GM19193 (cell line): Measurements from ENCODE around the gene DUS3L.

Experiments
- POLR2A ChIP-seq: IDR thresholded peaks from 4 replicates; pipeline ENCODE4 v1.6.1; 2011; ENCODE audit not compliant: insufficient read depth, insufficient read length; ENCODE audit errors: extremely low read depth

The DUS3L gene

DNA sequence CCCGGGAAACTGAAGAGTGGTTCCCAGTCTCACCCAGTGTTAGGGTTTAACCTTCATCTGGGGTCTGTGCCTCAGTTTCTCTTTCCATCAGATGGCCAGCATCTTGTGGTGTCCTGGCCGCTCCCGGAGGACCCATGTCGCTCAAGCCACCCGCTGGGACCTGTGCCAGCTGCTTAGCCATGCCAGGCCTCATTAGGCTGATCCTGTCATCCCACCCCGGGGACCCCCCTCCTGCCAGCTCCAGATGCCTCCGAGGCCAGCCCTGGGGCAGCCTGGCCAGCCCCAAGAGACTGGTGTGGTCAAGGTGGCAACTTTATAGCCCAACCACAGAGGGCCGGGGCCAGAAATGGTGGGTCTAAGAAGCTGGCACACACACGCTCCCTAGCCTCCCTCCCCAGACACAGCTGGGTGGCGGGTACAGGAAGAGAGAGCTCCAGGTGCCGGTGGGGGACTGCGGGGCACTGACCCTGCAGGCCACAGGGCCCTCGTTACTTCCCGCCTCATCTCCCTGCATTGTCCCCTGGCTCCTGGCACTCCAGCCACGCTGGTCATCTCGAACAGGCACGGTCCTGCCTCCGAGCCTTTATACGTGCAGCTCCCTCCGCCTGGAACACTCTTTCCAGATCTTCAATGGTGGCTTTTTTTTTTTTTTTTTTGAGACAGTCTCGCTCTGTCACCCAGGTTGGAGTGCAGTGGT lies 17.3 kb upstream of the DUS3L start:
- TF ChIP-seq POLR2A: no peak

DNA sequence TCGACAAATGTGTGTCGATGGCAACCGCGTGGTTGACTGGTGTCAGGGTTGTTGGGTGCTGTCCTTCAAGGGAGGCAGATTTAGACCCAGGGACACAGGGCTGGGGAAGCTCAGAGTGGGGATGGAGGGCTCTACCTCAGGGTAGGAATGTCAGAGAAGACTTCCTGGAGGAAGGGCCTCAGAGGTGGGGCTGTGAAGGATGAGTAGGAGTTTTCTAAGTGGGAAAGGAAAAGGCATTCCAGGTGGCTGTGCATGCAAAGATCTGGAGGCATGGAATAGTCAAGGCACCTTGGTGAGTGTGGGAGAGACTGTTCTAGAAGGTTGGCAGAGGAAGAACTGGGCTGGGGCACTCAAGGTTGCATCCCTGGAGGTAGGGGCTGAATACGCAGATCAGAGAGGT lies 15.9 kb upstream of the DUS3L start:
- no peak for TF ChIP-seq POLR2A

DNA sequence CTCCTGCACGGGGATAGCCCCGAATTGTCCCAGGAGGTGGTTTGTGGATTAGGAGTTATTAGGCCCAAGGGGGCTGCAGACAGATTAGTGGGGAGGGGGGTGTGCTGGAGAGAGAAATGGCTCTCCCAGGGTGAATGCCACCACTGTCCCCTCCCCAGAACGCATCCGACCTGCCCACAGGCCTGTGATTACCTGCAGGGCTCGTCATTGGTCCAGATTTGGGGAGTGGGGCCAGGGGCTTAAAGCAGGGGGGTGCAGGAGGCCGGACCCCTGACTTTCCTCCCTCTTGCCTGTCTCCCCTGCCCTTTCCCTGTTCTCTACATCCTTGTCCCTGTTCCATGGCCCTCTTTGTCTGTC lies 15.1 kb upstream of the DUS3L start:
- TF ChIP-seq POLR2A: no peak

DNA sequence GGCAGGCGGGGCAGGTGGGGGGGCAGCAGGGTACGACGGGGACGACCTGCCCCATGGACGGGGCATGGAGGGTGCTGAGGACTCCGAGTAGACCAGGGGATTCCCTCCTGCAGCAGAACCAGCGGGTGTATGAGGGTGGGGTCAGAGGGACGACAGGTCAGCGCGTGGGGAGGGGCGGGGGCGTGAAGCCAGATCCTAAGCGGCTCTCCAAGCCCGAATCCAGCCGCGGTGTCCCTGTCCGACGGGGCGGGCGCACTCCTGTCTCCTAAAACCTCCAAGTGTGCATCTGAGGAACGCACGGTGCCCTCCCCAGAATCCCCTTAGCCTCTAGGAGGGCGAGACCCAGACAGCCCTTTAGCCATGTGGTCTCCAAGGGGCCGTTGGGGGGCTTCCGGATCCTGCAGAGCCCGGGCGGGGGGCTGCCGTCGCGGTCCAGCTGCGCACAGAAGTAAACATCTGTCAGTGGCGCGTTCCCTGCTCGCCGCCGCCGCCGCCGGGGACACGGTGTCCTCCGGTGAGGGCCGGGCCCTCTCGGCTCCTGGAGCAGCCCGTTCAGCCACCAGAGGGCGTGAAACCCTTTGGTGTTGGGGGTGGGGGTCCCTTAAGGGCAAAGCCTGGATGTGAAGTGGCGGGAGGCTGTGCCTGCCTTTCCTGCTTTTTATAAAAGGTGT lies 14.6 kb upstream of the DUS3L start:
- TF ChIP-seq POLR2A: no peak

DNA sequence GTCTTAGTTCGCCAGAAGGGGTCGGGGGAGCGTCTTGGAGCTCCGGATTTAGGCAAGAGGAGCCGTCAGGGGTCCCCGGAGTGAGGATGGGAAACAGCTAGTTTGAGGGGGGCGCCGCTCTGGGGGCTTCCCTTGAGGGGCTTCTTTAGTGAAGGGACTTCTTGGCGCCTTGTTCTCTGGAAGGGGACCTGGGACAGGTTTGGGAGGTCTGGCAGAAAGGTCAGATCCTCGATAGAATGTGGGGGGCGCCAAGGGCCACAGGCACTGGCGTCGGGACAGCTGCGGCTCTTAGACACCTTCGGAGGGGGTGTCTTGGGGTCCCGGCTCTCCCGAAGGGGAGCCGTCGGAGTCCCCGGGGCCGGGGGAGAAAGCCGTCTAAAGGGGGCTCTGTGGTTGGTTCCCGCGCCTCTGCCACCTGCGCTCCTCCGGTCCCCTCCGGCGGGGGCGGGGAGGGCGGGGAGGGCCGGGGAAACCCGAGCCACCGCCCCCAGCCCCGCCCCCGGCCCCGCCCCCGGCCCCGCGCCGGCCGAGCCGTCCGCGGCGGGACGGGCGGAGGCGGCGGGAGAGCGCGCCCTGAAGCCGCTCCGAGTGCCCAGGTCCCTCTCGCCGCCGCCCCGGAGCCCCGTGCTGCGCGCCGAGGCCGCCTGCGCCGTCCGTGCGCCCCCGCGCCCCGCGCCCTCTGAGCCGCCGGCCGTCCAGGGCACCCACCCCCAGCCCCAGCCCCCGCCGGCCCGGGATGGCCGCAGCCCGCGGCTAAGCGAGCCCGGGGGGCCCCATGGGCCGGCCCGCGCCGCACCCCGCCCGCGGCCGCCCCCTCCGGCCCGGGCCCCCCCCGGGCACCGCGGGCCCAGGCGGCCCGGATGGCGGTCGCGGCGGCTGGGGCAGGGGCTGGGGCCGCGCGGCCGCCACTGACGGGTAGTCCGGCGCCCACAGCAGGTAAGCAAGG lies 13.8 kb upstream of the DUS3L start, which contains the start of gene NRTN:
NRTN (plus strand) TSS at position 552 of the 946 bp plus-strand sequence. CDS start 19,099 bp downstream, outside the sequence.
- no peak for TF ChIP-seq POLR2A

DNA sequence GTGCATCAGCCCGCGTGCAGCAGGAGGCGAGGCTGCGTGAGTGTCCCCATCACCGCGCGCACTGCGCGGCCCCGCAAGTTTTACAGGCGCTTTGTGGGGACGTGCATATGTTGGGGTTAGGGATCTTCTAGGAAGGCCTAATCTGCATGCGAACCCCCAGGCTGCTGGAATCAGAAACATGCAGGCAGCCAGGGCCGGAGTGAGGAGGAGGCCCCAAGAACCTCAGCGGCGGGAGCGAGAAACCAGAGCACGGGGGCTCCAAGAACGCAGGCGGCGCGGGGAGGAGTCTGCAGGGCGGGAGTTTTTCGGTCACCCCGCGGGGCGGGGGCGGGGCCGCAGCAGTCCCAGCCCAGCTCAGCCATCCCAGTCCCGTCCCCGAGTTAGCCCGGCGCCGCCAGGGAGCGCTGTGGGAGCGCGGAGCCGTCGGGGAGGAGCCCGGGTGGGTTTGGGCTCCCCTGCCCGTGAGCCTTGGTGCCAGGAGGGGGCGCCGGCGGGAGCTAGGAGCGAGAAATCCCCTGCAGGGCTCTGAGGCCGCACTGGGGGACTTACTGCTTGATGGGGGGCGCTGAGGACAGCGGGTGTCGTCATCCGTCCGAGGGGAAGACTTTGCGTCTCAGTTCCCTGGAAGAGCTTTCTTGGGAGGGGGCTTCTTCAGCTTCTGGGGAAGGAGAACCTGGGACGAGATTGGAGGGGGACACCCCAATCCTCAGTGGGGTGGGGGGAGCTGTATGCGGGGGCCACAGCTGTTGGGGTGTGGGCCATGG lies 13.0 kb upstream of the DUS3L start:
- no peak for TF ChIP-seq POLR2A

DNA sequence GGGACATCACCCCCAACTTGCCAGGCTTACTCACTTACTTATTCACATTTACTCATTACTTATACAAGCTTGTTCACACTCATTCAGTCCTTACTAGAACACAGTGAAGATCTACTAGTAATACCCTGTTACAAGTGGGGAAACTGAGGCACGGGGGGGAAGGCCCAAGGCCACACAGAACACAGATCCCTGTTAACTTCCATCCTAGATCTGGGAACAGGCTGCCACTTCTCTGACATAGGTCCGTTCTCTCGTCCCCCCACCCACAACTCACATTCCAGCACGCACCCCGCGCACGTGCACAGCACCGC lies 12.4 kb upstream of the DUS3L start:
- TF ChIP-seq POLR2A: no peak

DNA sequence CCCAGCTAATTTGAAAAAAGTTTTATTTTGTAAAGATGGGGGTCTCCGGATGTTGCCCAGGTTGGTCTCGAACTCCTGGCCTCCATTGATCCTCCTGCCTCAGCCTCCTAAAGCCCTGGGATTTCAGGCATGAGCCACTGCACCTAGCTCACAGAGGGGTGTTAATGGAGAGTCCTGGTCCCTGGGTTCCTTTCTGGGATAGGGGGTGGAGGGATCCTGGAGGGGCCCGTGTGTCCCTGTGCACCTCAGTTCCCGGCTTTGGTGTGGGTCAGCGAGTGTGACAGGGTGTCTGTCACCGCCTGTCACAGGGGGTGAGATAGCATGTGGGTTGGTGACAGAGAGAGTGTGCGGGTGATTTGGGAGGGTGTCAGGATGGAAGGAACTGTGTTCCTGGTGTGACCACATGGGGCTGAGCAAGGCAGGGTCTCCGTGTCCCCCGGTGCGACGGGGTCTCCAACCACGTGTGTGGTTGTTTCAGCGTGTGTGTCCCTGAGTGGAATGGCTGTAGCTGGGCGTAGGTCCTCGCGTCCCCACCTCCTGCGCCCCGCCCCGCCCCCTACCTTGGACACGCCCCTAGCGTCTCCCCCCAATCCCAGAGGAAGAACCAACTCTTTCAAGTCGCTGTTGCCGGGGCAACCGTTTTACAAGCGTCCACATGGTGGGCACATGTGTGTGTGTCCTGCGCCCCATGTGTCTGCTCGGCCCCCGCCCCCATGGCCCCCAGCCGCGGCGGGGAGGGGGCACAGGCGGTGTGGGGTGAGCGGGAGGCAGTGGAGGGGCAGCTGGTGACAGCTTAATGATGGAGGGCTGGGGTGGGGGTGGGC lies 11.0 kb upstream of the DUS3L start:
- TF ChIP-seq POLR2A: no peak

DNA sequence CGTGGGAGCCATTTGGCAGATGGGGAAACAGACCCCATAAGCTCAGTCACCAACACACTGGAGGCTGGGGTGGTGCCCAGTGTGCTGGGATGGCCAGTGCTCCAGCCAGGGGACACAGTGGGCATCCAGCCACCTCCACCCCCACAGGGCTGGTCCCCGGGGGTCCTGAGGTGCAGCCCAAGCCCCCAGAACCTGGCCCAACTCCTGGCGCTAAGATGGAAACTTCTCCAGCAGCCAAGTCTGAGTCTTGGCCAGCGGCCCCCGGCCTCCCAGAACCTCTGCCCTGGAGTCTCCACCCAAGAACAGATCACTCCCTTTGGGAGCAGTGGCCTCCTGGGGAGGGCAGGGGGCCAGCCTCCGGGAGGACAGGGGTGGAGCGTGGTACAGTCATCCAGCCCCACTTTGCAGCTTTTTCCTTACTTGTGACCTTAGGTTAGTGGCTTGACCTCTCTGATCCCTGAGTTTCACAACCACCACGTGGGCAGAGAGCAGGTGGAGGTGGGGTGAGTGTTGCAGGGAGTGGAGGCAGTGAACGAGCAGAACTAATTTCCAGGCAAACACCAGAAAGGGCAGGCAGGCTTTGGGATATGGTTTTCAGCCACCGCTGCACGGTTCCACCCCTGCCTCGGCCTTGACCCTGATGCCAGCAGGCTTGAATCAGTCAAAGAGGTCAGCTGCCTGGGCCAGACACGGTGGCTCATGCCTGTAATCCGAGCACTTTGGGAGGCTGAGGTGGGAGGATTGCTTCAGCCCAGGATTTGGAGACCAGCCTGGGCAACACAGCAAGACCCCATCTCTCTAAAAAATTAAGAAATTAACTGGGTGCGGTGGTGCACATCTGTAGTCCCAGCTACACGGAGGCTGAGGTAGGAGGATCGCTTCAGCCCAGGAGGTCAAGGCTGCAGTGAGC lies 9.7 kb upstream of the DUS3L start:
- TF ChIP-seq POLR2A: no peak

DNA sequence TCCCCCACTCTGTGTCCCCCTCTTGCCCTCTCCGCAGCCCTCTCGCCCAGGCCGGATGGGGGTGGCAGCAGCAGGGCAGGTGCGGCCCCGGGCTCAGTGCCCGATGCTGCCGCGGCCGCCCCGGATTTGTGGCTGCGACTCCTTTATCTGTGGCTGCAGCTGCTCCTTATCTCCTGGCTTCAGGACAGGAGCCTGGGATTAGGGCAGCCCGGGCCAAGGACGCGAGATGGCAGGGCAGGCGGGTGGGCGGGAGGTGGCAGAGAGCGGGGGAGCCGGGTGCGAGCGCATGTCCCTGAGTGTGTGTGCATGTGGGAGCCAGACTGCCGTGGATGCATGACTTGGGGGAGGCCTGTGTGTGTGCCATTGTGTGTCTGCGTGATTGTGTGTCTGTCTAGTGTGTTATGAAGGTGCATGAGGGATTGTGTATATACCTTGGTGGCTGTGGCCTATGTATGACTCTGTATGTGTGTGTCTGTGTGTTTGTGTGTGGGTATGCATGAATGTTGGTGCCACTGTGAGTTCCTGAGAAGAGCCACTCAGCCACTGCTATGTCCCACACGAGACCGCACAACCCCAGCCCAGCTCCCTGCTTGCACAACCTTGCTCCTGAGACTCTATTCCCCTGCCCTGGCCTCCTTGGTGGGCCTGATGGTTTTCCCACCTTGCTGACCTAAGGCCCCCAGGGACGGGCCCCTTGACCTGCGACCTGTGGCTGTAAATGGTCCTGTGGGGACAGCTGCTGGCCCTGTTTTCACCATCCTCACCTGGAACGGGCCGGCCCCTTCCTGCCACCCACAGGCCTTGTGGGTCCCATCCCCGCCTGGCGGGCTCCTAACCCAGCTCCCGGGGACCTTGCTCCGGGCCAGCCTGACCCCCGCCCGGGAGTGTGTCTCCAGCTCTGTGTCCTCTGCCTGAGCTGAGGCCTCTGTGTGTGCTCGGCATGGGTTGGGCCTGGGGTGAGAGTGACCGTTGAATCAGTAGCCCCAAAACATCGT lies 8.6 kb upstream of the DUS3L start:
- TF ChIP-seq POLR2A: no peak

DNA sequence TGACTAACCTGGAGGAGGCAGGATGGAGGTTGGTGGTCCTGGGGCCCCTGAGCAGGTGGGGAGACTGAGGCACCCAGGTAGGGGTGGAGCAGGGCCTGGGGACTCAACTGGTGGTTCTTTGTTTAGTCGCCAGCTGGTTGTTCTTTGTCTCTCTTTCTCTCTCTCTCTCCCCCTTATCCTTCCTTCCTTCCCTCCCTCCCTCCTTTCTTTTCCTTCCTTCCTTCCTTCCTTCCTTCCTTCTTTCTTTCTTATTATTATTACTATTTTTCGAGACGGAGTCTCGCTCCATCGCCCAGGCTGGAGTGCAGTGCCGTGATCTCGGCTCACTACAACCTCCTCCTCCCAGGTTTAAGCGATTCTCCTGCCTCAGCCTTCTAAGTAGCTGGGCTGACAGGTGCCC lies 7.3 kb upstream of the DUS3L start:
- no peak for TF ChIP-seq POLR2A

DNA sequence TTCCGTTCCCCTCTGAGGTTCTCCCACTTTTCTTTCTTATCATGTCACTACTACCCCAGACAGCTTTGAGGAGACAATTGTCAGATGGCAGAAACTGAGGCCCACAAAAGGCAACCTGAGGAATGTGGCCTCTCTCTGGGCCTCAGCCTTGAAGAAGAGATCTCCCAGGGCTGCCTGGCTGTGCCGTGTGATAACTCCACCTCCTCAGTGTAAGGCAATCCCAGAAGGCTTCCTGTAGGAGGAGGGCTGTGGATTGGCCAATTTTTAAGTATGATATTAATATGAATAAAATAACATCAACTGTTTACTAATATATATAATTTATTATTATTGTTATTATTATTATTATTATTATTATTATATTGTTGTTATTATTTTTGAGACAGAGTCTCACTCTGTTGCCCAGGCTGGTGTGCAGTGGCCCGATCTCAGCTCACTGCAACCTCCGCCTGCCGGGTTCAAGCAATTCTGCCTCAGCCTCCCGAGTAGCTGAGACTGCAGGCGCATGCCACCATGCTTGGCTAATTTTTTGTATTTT lies 4.5 kb upstream of the DUS3L start:
- no peak for TF ChIP-seq POLR2A
